Activated T-cell treated with anti-CD3 and anti-CD28 coated beads, Interleukin-2, amount 50 U/mL, for 24 hours (primary cell): ENCODE results near the gene PAFAH1B2.
"Not testable (repeated sequence)": the region's sequence is repeated elsewhere in the genome, so short reads cannot be mapped to it uniquely, and the experiment has no call there.

ENCODE experiments used
- DNase-seq: peaks from one replicate; pipeline ENCODE4 v3.0.0-alpha.2; 2020
- H3K27ac Mint-ChIP-seq: 2 replicates; pipeline ENCODE4 v1.8.0; 2020; ENCODE audit warnings: mild to moderate bottlenecking, mixed read lengths
- H3K27me3 Mint-ChIP-seq: 2 replicates; pipeline ENCODE4 v1.8.0; 2020; ENCODE audit warnings: mixed read lengths
- H3K36me3 Mint-ChIP-seq: 2 replicates; pipeline ENCODE4 v1.8.0; 2020; ENCODE audit warnings: low read depth, mixed read lengths
- H3K4me1 Mint-ChIP-seq: 2 replicates; pipeline ENCODE4 v1.8.0; 2020; ENCODE audit warnings: low read depth, mixed read lengths
- H3K4me3 Mint-ChIP-seq: 2 replicates; pipeline ENCODE4 v1.8.0; 2020; ENCODE audit warnings: mild to moderate bottlenecking, moderate library complexity, mixed read lengths
- H3K9me3 Mint-ChIP-seq: 2 replicates; pipeline ENCODE4 v1.8.0; 2020; ENCODE audit warnings: mixed read lengths

Gene PAFAH1B2

DNA sequence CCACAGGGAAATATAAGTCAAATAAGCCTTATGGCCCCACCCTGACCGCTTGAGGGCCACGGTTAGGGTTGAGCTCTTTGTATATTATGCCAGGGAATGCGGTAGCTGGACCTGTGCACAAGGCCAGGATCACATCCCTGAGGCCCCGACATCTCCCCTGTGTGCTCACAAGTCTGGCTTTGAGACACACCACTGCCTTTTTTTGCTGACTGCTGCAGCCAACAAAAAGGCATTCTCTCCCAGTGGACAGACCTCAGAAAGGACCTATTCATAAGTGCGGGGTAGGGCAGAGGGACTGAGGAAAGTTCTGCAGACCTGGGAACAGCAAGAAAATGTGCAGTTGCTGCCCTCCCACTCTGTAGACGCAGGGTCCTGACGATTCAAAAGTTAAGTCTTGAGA, 31.0 kb downstream of the PAFAH1B2 start:
- Mint-ChIP-seq H3K36me3 (peaks cover 34% of the 10 kb centered on the region), H3K9me3 (no peaks in the 10 kb centered on the region), H3K27ac (no peak overlapping the region), H3K4me3 (no peak overlapping the region), H3K4me1 (peaks cover 37% of the 10 kb centered on the region), H3K27me3 (no peaks in the 10 kb centered on the region)
- no peak for DNase-seq

GRCh38 chr11:117175781-117176180, 31.7 kb downstream of the PAFAH1B2 start:
- Mint-ChIP-seq H3K27me3 (no peaks in the 10 kb centered on the region), H3K27ac (no peak overlapping the region), H3K4me1 (peaks cover 42% of the 10 kb centered on the region), H3K9me3 (no peaks in the 10 kb centered on the region), H3K4me3 (no peak overlapping the region), H3K36me3 (peaks cover 28% of the 10 kb centered on the region)
- DNase-seq = no peak

DNA sequence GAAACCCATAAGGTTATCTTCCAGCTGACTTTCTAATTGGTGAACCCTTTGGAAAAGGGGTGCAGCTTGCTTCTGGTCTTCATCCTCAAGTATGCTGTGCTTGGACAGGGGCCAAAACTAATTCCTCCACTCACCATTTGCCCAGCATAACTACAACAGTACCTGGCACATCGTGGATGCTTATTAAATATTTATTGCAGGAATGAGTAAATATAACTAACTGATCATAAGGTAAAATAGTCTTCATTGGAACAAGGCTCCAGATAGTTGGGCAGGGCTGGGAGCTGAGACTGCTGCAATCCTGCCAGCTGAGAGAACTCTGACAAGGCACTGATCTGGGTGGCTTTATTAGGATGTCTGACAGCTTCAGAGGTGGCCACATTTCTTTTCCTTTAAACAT, 32.1 kb downstream of the PAFAH1B2 start:
- Mint-ChIP-seq H3K27ac (no peak overlapping the region), H3K4me1 (peaks cover 44% of the 10 kb centered on the region), H3K27me3 (no peaks in the 10 kb centered on the region), H3K4me3 (no peak overlapping the region), H3K9me3 (no peaks in the 10 kb centered on the region), H3K36me3 (peaks cover 24% of the 10 kb centered on the region)
- no peak for DNase-seq

- Mint-ChIP-seq H3K4me3 (peak overlapping the region; percentile 91), H3K27ac (peak overlapping the region; percentile 81), H3K36me3 (peaks cover 17% of the 10 kb centered on the region), H3K9me3 (no peaks in the 10 kb centered on the region), H3K4me1 (peaks cover 36% of the 10 kb centered on the region), H3K27me3 (no peaks in the 10 kb centered on the region)
- DNase-seq = no peak
Observed at GRCh38 chr11:117177534-117178209, 33.6 kb downstream of the PAFAH1B2 start.

GRCh38 chr11:117178210-117179034, 34.3 kb downstream of the PAFAH1B2 start, which contains the start of gene SIDT2:
TSS of gene SIDT2 (plus strand) at chr11:117178743. CDS start at chr11:117179264, 521 bp downstream.
- Mint-ChIP-seq H3K9me3 (no peaks in the 10 kb centered on the region), H3K27ac (peak within 1 kb of the TSS; percentile 84), H3K4me3 (peak within 1 kb of the TSS; percentile 91), H3K36me3 (peaks cover 19% of the 10 kb centered on the region), H3K4me1 (peaks cover 35% of the 10 kb centered on the region), H3K27me3 (no peaks in the 10 kb centered on the region)
- DNase-seq = peak; percentile 90

DNA sequence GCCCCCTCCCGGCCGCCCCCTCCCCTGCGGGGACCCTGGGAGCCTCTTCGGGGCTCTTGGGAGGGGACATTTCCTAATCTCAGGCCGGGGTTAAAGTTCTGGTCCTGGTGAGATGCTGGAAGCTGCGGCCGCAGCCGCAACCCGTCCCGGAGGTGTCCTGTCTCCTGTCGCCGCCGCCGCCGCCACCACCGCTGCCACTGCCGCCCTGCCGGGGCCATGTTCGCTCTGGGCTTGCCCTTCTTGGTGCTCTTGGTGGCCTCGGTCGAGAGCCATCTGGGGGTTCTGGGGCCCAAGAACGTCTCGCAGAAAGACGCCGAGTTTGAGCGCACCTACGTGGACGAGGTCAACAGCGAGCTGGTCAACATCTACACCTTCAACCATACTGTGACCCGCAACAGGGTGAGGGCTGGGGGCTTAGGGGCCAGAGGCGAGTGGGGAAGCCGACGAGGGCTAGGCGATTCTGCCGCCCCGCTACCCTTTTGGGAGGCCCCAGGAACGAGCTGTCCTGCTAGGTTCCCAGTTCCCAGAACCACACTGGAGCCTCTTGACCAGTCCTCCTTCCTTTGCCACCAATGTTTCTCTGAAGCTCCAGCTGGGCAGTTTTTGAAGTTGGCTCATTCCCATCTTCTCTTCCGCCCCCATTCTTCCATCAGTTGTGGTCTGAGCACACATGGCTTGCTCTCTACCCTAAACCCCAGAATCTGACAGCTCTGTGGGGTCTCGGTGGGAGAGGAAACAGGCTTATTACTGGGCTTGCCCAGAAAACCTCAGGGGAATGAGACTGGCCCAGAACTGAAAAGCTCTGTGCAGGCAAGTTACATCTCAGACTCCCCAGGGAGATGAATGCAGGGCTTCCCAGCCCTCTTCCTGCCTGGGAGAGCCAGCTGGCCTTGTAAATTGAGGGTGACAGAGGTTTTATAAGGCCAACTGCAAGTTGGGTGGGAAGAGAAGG, 35.2 kb downstream of the PAFAH1B2 start:
- DNase-seq = no peak
- Mint-ChIP-seq H3K27ac (peak overlapping the region; percentile 84), H3K27me3 (no peaks in the 10 kb centered on the region), H3K9me3 (no peaks in the 10 kb centered on the region), H3K36me3 (peaks cover 23% of the 10 kb centered on the region), H3K4me3 (peak overlapping the region; percentile 91), H3K4me1 (peaks cover 30% of the 10 kb centered on the region)

DNA sequence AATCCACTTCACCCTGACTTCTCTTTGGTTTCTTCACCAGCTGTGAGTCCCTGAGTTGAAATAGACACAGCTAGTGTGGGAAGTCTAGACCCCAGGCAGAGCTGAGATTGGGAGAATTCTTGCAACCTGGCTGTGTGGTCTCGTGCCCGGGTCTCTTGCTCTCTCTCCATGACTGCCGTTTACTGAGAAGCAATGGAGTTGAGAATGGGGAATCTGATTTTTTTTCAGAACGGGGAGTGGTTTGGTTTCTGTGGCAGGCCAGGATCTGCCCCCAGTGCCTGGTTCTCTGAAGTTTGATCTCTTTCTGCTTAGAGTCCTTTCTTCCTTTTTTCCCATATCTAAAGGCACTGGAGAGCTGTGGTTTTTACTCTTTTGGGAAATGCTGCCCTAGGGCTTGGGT, 35.9 kb downstream of the PAFAH1B2 start:
- no peak for DNase-seq
- Mint-ChIP-seq H3K4me1 (peaks cover 30% of the 10 kb centered on the region), H3K9me3 (no peaks in the 10 kb centered on the region), H3K4me3 (peak overlapping the region; percentile 91), H3K36me3 (peaks cover 21% of the 10 kb centered on the region), H3K27me3 (no peaks in the 10 kb centered on the region), H3K27ac (peak overlapping the region; percentile 84)

- peak; percentile 59 for DNase-seq
- Mint-ChIP-seq H3K27ac (peak overlapping the region; percentile 82), H3K9me3 (no peaks in the 10 kb centered on the region), H3K4me1 (peaks cover 30% of the 10 kb centered on the region), H3K4me3 (peak overlapping the region; percentile 91), H3K27me3 (no peaks in the 10 kb centered on the region), H3K36me3 (peaks cover 21% of the 10 kb centered on the region)
Observed at GRCh38 chr11:117180661-117181585, 36.8 kb downstream of the PAFAH1B2 start.

DNA sequence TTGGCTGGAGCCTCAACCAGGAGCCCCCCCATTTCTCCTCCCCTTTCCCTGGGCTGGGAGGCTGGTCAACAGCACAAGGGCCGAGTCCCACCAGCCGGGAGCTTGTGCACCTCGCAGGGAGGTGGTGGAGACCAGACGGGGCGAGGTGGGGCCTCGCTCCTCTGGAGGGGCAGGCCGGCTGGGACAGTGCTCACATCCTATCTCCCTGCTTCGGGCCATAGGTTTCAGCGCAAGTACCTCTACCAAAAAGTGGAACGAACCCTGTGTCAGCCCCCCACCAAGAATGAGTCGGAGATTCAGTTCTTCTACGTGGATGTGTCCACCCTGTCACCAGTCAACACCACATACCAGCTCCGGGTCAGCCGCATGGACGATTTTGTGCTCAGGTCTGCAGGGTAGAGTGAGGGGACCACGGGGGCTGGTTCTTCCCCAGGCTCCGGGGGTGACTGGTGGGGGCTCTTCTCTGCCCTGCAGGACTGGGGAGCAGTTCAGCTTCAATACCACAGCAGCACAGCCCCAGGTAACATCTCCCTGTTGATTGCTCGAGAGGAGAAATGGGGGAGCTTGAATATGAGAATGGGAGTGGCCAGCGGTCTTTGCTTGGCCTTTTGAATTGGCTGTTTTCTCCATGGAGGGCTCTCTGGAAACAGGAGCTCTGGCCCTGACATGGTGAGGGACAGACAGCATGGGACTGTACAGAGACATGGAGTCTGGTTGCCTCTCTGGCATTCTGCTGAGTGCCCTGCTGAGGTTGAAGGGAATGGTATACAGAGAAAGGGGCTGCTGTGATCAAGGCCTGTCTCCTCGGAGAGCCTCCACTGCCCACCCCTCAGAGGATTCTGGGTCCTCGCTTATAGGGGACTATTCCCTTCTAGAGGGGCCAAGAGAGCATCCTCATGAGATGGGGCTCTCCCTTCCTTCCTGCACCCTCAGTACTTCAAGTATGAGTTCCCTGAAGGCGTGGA, 37.8 kb downstream of the PAFAH1B2 start:
- DNase-seq = no peak
- Mint-ChIP-seq H3K27me3 (no peaks in the 10 kb centered on the region), H3K9me3 (no peaks in the 10 kb centered on the region), H3K4me3 (no peak overlapping the region), H3K27ac (peak overlapping the region; percentile 26), H3K36me3 (peaks cover 22% of the 10 kb centered on the region), H3K4me1 (peaks cover 30% of the 10 kb centered on the region)

GRCh38 chr11:117182551-117182935, 38.5 kb downstream of the PAFAH1B2 start:
- Mint-ChIP-seq H3K36me3 (peaks cover 26% of the 10 kb centered on the region), H3K4me1 (peaks cover 30% of the 10 kb centered on the region), H3K9me3 (no peaks in the 10 kb centered on the region), H3K27me3 (no peaks in the 10 kb centered on the region), H3K27ac (no peak overlapping the region), H3K4me3 (no peak overlapping the region)
- no peak for DNase-seq

DNA sequence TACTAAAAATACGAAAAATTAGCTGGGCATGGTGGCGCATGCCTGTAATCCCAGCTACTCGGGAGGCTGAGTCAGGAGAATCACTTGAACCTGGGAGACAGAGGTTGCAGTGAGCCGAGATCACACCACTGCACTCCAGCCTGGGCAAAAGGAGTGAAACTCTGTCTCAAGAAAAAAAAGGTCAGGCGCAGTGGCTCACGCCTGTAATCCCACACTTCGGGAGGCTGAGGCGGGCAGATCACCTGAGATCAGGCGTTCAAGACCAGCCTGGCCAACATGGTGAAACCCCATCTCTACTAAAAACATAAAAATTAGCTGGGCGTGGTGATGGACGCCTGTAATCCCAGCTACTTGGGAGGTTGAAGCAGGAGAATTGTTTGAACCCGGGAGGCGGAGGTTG, 39.1 kb downstream of the PAFAH1B2 start:
- Mint-ChIP-seq H3K4me1 (peaks cover 24% of the 10 kb centered on the region), H3K36me3 (peaks cover 32% of the 10 kb centered on the region)
- not testable (repeated sequence) for H3K27me3 Mint-ChIP-seq, H3K4me3 Mint-ChIP-seq, H3K27ac Mint-ChIP-seq, H3K9me3 Mint-ChIP-seq, DNase-seq

DNA sequence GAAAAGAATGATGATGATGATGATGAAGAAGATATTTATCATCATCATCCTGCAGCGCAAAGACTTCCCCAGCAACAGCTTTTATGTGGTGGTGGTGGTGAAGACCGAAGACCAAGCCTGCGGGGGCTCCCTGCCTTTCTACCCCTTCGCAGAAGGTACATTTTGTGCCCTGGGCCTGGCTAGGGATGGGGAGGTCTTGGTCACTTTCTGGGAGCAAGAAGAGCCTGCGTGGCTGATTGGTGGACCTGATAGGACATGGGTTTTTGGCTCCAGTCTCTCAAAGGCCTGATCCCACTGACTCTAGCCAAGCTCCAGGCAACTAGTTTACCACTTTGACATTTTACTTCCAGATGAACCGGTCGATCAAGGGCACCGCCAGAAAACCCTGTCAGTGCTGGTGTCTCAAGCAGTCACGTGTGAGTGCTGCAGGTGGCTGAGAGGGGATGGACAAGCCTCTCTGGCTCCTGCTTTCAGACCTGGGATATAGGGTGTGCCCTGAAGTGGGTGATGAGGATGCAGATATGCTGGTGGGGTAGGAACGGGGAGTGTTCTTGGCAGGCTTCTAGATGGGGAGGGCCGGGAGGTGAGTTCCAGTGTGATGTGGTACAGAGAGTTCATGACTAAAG, 39.8 kb downstream of the PAFAH1B2 start:
- Mint-ChIP-seq H3K27me3 (no peaks in the 10 kb centered on the region), H3K4me3 (no peak overlapping the region), H3K27ac (peak overlapping the region; percentile 15), H3K9me3 (no peaks in the 10 kb centered on the region), H3K4me1 (peaks cover 20% of the 10 kb centered on the region), H3K36me3 (peaks cover 36% of the 10 kb centered on the region)
- no peak for DNase-seq
